Measurements from ENCODE around the gene SPNS3.

The SPNS3 gene

GRCh38 chr17:4525691-4526397, 92.1 kb downstream of the SPNS3 start:
- no peak for DNase-seq (ENCODE audit: low read depth in 3 of 3, low spot score in 1 of 3)

DNA sequence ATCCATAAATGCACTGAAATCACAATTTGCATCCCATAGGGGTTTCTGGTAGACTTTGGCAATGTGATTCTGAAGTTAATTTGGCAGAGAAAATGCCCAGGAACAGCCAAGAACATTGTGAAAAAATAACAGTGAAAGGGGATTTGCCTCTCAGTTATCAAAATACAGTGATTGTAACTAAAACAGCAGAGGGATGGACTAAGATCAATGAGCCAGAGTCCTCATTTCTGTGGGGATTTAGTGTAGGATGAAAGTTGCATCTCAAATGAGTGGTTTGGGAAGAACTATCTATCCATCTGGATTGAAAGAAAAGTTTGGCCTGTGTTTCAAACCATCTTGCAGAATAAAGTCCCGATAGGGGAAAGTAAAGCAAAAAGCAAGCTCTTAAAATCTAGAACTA, 93.4 kb downstream of the SPNS3 start:
- DNase-seq (ENCODE audit: low read depth in 3 of 3, low spot score in 1 of 3): no peak

DNA sequence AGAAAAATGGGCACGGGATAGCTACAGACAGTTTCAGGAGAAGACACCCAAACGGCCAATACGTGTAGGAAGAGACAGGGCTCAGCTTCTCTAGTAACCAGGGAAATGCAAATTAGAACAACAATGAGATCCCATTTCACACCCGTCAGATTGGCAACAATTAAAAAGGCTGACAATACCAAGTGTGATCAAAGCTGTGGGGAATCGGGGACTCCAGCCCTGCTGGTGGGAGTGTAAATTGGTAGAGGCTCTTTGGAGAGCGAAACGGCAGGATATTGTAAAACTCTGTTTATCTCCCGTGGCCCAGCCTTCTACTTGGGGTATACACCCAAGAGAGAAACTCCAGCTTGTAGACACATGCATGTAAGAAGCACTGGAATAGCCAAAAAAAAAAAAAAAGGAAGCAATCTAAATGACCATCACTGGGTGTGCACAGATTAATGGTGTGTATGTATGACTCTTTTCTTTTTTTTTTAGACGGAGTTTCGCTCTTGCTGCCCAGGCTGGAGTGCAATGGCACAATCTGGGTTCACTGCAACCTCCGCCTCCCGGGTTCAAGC, 93.9 kb downstream of the SPNS3 start:
- DNase-seq (ENCODE audit: low read depth in 3 of 3, low spot score in 1 of 3): no peak

DNA sequence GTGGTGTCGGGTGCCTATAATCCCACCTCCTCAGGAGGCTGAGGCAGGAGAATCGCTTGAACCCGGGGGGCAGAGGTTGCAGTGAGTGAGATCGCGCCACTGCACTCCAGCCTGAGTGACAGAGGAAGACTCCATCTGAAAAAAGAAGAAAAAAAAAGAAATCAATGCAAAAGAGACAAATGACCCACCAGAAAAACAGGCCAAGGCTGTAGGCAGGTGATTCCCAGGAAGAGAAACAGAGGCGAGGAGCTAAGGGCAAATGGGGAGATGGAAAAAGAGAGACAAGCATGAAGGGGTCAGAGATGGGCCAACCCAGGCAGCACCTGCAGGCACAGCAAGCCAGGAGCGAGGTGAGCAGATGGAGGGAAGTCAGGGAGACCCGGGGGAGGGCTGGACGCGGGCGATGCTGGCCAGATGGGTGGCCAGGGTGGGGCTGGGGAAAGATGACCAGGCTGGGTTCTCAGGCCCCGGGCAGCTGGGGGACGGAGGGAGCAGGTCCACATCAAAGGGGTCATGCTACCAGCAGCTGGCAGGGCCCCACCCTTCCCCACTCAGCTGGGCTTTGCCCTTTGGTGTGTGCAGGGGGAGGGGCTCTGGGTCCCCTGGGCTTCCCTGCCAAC, 95.9 kb downstream of the SPNS3 start:
- DNase-seq (ENCODE audit: low read depth in 3 of 3, low spot score in 1 of 3): no peak

GRCh38 chr17:4530799-4531730, 97.3 kb downstream of the SPNS3 start:
- DNase-seq (ENCODE audit: low read depth in 3 of 3, low spot score in 1 of 3): no peak

DNA sequence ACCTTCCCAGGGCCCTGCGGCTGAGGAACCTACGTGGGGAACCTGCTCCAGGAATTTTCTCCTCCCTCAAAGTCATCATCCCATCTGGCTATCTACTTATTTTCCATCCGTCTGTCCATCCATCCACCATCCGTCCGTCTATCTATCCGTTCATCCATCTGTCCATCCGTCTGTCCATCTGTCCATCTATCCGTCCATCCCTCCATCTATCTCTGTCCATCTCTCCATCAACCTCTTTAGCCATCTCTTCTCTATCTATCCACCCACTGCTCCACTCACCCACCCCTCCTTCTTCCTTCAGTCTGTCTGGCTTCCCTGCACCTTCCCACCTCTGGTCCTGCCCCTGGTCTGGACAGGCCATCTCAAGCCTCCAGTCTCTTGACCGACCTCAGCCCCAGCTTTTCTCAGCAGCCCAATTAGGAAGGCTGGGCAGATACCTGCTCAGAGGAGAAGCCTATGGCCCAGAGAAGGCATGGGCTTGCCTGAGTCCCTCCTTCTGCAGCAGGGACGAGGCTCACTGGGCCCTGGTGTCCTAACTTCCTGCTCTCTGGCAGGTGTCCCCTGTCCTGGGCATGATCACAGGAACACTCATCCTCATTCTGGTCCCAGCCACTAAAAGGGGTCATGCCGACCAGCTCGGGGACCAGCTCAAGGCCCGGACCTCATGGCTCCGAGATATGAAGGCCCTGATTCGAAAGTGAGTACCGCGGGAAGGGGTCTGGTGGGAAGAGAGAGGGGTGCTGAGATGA, 98.4 kb downstream of the SPNS3 start:
- no peak for DNase-seq (ENCODE audit: low read depth in 3 of 3, low spot score in 1 of 3)

- no peak for DNase-seq (ENCODE audit: low read depth in 3 of 3, low spot score in 1 of 3)
Observed at GRCh38 chr17:4532860-4533522, 99.3 kb downstream of the SPNS3 start.

DNA sequence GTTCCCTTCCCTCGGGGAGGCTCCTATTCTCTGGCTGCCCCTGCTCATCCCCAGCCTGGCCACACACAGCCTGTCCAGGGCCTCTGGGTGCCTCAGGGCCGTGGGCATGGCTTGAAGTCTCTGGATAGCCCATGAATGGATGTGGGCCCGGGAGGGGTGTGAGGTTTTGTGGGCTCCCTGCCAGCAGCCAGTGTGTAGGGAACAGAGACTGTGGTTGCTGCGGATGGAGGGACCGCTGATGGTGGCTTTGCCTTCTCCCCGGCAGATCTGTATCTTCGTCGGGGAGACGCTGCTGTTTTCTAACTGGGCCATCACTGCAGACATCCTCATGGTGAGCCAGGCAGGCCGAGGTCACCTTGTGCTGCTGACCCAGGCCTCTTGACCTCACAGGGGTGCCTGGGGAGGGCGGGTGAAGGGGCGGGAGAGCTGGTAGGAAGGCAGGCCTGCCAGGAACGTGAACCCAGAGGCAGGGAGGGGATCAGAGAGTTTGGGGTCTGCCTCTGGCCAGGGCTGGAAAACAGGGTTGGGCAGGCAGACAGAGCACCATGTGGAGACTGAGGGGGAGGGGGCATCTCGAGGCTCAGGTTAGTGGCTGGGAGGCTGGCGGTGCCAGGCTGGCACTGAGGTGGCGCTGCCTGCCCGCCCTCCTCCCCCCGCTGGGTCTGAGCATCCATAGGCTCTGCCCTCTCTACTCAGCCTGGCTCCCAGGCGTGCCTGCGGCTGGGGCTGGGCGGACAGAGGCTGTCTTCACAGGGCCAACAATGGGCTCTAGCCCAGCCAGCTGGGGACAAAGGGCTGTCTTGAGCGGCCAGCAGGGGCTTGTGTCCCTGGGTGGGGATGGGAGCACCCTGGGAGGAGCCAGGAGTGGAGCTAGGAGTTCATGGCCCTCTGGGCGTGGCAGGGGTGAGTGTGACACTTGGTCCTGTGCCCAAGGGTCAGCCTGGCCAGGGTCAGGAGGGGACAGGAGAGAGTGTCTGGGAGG, 100.1 kb downstream of the SPNS3 start:
- DNase-seq (ENCODE audit: low read depth in 3 of 3, low spot score in 1 of 3): no peak

DNA sequence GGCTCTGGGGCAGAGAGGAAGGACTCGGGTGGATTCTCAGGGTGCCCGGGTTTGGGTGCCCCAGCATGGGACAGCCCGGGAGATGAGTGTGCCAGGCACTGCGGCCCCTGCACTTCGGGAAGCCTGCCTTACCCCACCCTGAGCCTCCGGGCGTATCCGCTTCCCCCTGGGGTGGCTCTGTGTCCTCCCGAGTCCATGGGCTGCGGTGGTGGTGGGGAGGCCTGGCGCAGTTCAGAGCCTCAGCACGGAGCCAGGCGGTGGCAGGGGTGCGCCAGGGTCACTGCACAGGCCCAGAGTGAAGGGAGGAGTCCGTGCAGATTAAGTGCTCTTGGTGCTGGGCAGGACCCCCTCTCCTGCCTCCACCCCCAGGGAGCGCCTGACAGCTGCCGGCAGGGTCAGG, 100.8 kb downstream of the SPNS3 start:
- DNase-seq (ENCODE audit: low read depth in 3 of 3, low spot score in 1 of 3): no peak

DNA sequence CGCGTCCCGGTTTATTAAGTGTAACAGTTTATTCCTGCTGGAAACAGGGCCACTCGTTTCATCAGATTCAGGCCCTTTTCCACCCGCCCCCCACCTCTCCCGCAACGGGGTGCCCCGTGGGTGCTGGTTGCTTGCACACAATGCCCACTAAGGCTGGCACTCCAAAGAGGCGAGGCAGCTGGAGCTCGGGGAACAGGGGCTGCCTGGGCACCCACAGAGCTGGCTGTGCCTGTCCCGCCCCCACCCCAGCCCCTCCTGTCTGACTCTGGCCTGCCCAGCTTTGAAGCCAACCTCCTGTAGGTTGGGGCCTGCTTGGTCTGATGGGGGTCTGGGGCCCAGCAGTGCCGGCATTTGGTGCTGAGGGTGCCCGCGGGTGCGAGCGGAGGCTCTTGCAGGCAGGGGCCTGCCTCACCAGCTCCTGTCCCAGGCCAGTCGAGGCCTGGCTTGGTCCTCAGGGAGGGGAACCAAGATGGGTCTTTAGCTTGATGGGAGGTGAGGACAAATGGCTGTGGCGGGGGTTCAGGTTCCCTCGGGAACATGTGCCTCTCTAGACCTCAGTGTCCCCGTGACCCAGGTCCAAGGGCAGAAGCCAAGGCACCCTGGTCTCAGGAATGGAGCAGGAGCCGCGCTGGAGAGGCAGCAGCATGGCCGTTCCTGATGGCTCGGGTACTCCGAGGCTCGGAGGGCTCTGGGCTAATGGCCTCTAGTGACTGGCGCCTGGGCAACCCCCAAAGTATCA, 101.4 kb downstream of the SPNS3 start:
- DNase-seq (ENCODE audit: low read depth in 3 of 3, low spot score in 1 of 3): no peak

- DNase-seq (ENCODE audit: low read depth in 3 of 3, low spot score in 1 of 3): no peak
Observed at GRCh38 chr17:4535667-4536258, 102.0 kb downstream of the SPNS3 start.

GRCh38 chr17:4536259-4536741, 102.6 kb downstream of the SPNS3 start:
- no peak for DNase-seq (ENCODE audit: low read depth in 3 of 3, low spot score in 1 of 3)

DNA sequence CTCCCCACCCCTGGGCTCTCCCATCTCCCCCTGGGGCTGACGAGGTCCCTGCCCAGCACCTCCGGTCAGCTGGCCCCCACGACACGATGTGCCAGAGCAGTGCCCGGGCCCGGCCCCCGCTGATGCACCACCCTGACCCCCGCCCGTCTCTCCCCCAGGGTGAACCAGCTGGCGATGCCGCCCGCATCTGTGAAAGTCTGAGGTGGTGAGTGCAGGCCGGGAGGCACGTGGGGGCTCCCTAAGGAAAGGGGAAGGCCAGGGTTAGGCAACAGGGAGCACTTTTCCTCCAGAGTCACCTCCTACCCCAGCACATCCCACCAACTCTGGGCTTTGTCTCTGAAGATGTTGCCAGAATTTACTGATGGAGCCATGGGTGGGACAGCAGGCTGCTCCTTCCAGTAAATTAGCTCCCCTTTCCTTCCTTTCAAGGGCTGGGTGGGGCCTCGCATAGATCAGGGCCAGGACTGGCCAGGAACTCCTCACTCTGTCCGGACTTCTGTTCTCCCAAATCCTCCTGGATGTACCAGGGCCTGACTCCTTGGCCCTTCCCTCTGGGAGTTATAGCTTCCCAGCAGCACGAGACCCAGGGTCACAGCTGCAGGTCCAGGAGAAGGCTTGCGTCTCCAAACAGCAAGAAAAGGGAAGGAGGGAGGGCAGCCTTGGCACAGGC, 103.1 kb downstream of the SPNS3 start:
- DNase-seq (ENCODE audit: low read depth in 3 of 3, low spot score in 1 of 3): no peak
